ENCODE measurements around the gene DOK7. TPM values are rescaled to one million over a fixed set of nuclear protein-coding genes. Genes with fewer than 3 reads are reported as not detected.

DOK7 gene
- total and polyA plus RNA-seq, 4 experiments from 2014 or later = 0.10 TPM; not detected in 3

- Histone ChIP-seq H3K4me1 (ENCODE audit: insufficient read depth, low read length) (no peaks in the 10 kb centered on the region), H3K36me3 (ENCODE audit: insufficient read depth, low read length) (peaks cover 69% of the 10 kb centered on the region), H3K27me3 (ENCODE audit: insufficient read depth, low read length) (no peaks in the 10 kb centered on the region), H3K27ac (ENCODE audit: low read depth, low read length) (no peak overlapping the region), H3K9me3 (ENCODE audit: control insufficient read depth in 1 of 2, low read length in 2 of 2) (no peaks in the 10 kb centered on the region), H3K4me3 (ENCODE audit: low read length in 2 of 2) (no peak overlapping the region)
- POLR2A ChIA-PET (ENCODE audit: partially characterized antibody) = no interaction called here
- CTCF ChIA-PET (ENCODE audit: partially characterized antibody) = interaction anchor here (1.2 kb wide), 1 partner anchor 40 kb away, joined by 3 read pairs; no protein-coding TSS in a partner anchor
- peaks cover 30 to 61% of the 10 kb centered on the region in 2 donors for H3K36me3 Mint-ChIP-seq
- H3K4me1 Mint-ChIP-seq = peaks cover 0 to 3% (median 0%) of the 10 kb centered on the region in 4 donors
- H3K4me3 Mint-ChIP-seq = no peak overlapping the region
- H3K27ac Mint-ChIP-seq = no peak overlapping the region
- peaks cover 0 to 3% (median 0%) of the 10 kb centered on the region in 8 donors for H3K9me3 Mint-ChIP-seq
- DNase-seq = peak in 1 of 5 donors; percentile 29
- intact Hi-C loops (cut with micrococcal nuclease) = no loop called here
- H3K27me3 Mint-ChIP-seq = no peaks in the 10 kb centered on the region
Measured at GRCh38 chr4:3520796-3521600, 57.9 kb downstream of the DOK7 start.

- peak in 1 of 5 donors; percentile 20 for DNase-seq
- peaks cover 61% of the 10 kb centered on the region for H3K36me3 ChIP-seq (ENCODE audit: insufficient read depth, low read length)
- Mint-ChIP-seq H3K36me3 (peaks cover 30 to 58% of the 10 kb centered on the region in 2 donors), H3K4me3 (no peak overlapping the region), H3K27ac (no peak overlapping the region), H3K9me3 (peaks cover 0 to 3% (median 0%) of the 10 kb centered on the region in 8 donors), H3K27me3 (no peaks in the 10 kb centered on the region), H3K4me1 (peaks cover 2 to 4% (median 4%) of the 10 kb centered on the region in 4 donors)
- H3K4me1 ChIP-seq (ENCODE audit: insufficient read depth, low read length) = no peaks in the 10 kb centered on the region
- intact Hi-C loops (cut with micrococcal nuclease) = no loop called here
- H3K4me3 ChIP-seq (ENCODE audit: low read length in 2 of 2) = no peak overlapping the region
- no peaks in the 10 kb centered on the region for H3K9me3 ChIP-seq (ENCODE audit: control insufficient read depth in 1 of 2, low read length in 2 of 2)
- H3K27ac ChIP-seq (ENCODE audit: low read depth, low read length) = no peak overlapping the region
- ChIA-PET CTCF (ENCODE audit: partially characterized antibody) (interaction anchor here (1.2 kb wide), 1 partner anchor 41 kb away, joined by 3 read pairs; no protein-coding TSS in a partner anchor), POLR2A (ENCODE audit: partially characterized antibody) (no interaction called here)
- H3K27me3 ChIP-seq (ENCODE audit: insufficient read depth, low read length) = no peaks in the 10 kb centered on the region
Measured at GRCh38 chr4:3521621-3522325, 58.7 kb downstream of the DOK7 start.

- H3K4me3 Mint-ChIP-seq = no peak overlapping the region
- Histone ChIP-seq H3K27me3 (ENCODE audit: insufficient read depth, low read length) (no peaks in the 10 kb centered on the region), H3K9me3 (ENCODE audit: control insufficient read depth in 1 of 2, low read length in 2 of 2) (no peaks in the 10 kb centered on the region), H3K4me1 (ENCODE audit: insufficient read depth, low read length) (no peaks in the 10 kb centered on the region), H3K4me3 (ENCODE audit: low read length in 2 of 2) (no peak overlapping the region), H3K36me3 (ENCODE audit: insufficient read depth, low read length) (peaks cover 56% of the 10 kb centered on the region), H3K27ac (ENCODE audit: low read depth, low read length) (no peak overlapping the region)
- H3K27ac Mint-ChIP-seq = no peak overlapping the region
- peaks cover 28 to 57% of the 10 kb centered on the region in 2 donors for H3K36me3 Mint-ChIP-seq
- intact Hi-C loops (cut with micrococcal nuclease) = no loop called here
- DNase-seq = peak in 1 of 5 donors; percentile 13
- ChIA-PET CTCF (ENCODE audit: partially characterized antibody) (no interaction called here), POLR2A (ENCODE audit: partially characterized antibody) (no interaction called here)
- no peaks in the 10 kb centered on the region for H3K27me3 Mint-ChIP-seq
- H3K4me1 Mint-ChIP-seq = peaks cover 3 to 7% (median 5%) of the 10 kb centered on the region in 4 donors
- H3K9me3 Mint-ChIP-seq = peaks cover 0 to 3% (median 0%) of the 10 kb centered on the region in 8 donors
Measured at GRCh38 chr4:3522326-3522640, 59.2 kb downstream of the DOK7 start.

GRCh38 chr4:3522651-3523050 lies 59.5 kb downstream of the DOK7 start:
- H3K27me3 ChIP-seq (ENCODE audit: insufficient read depth, low read length) = no peaks in the 10 kb centered on the region
- Mint-ChIP-seq H3K4me3 (no peak overlapping the region), H3K36me3 (peaks cover 24 to 53% of the 10 kb centered on the region in 2 donors), H3K9me3 (peaks cover 0 to 3% (median 0%) of the 10 kb centered on the region in 8 donors), H3K27ac (no peak overlapping the region), H3K4me1 (peaks cover 3 to 9% (median 5%) of the 10 kb centered on the region in 4 donors), H3K27me3 (no peaks in the 10 kb centered on the region)
- no peak for DNase-seq
- no peak overlapping the region for H3K27ac ChIP-seq (ENCODE audit: low read depth, low read length)
- H3K4me3 ChIP-seq (ENCODE audit: low read length in 2 of 2) = no peak overlapping the region
- no peaks in the 10 kb centered on the region for H3K9me3 ChIP-seq (ENCODE audit: control insufficient read depth in 1 of 2, low read length in 2 of 2)
- intact Hi-C loops (cut with micrococcal nuclease) = no loop called here
- ChIA-PET CTCF (ENCODE audit: partially characterized antibody) (no interaction called here), POLR2A (ENCODE audit: partially characterized antibody) (no interaction called here)
- peaks cover 52% of the 10 kb centered on the region for H3K36me3 ChIP-seq (ENCODE audit: insufficient read depth, low read length)
- no peaks in the 10 kb centered on the region for H3K4me1 ChIP-seq (ENCODE audit: insufficient read depth, low read length)

- no peak for DNase-seq
- Mint-ChIP-seq H3K9me3 (peaks cover 0 to 3% (median 0%) of the 10 kb centered on the region in 8 donors), H3K4me1 (peaks cover 5 to 15% (median 7%) of the 10 kb centered on the region in 4 donors), H3K27me3 (no peaks in the 10 kb centered on the region), H3K4me3 (no peak overlapping the region), H3K36me3 (peaks cover 22 to 53% of the 10 kb centered on the region in 2 donors), H3K27ac (no peak overlapping the region)
- Histone ChIP-seq H3K4me3 (ENCODE audit: low read length in 2 of 2) (no peak overlapping the region), H3K4me1 (ENCODE audit: insufficient read depth, low read length) (peaks cover under 1% of the 10 kb centered on the region), H3K9me3 (ENCODE audit: control insufficient read depth in 1 of 2, low read length in 2 of 2) (no peaks in the 10 kb centered on the region), H3K27me3 (ENCODE audit: insufficient read depth, low read length) (no peaks in the 10 kb centered on the region), H3K36me3 (ENCODE audit: insufficient read depth, low read length) (peaks cover 53% of the 10 kb centered on the region), H3K27ac (ENCODE audit: low read depth, low read length) (no peak overlapping the region)
- ChIA-PET POLR2A (ENCODE audit: partially characterized antibody) (no interaction called here), CTCF (ENCODE audit: partially characterized antibody) (no interaction called here)
- intact Hi-C loops (cut with micrococcal nuclease) = no loop called here
Measured at GRCh38 chr4:3523146-3523627, 60.1 kb downstream of the DOK7 start.

GRCh38 chr4:3523628-3524221 lies 60.6 kb downstream of the DOK7 start:
- no peaks in the 10 kb centered on the region for H3K27me3 ChIP-seq (ENCODE audit: insufficient read depth, low read length)
- peaks cover 6% of the 10 kb centered on the region for H3K4me1 ChIP-seq (ENCODE audit: insufficient read depth, low read length)
- no peak overlapping the region for H3K4me3 Mint-ChIP-seq
- no peak overlapping the region for H3K4me3 ChIP-seq (ENCODE audit: low read length in 2 of 2)
- H3K27ac Mint-ChIP-seq = no peak overlapping the region
- intact Hi-C loops (cut with micrococcal nuclease) = no loop called here
- POLR2A ChIA-PET (ENCODE audit: partially characterized antibody) = no interaction called here
- no peaks in the 10 kb centered on the region for H3K27me3 Mint-ChIP-seq
- peaks cover 59% of the 10 kb centered on the region for H3K36me3 ChIP-seq (ENCODE audit: insufficient read depth, low read length)
- CTCF ChIA-PET (ENCODE audit: partially characterized antibody) = no interaction called here
- DNase-seq = peak in 1 of 5 donors; percentile 31
- peaks cover 0 to 3% (median 0%) of the 10 kb centered on the region in 8 donors for H3K9me3 Mint-ChIP-seq
- peaks cover 5 to 20% (median 9%) of the 10 kb centered on the region in 4 donors for H3K4me1 Mint-ChIP-seq
- no peaks in the 10 kb centered on the region for H3K9me3 ChIP-seq (ENCODE audit: control insufficient read depth in 1 of 2, low read length in 2 of 2)
- H3K36me3 Mint-ChIP-seq = peaks cover 21 to 54% of the 10 kb centered on the region in 2 donors
- no peak overlapping the region for H3K27ac ChIP-seq (ENCODE audit: low read depth, low read length)

- Mint-ChIP-seq H3K36me3 (peaks cover 21 to 50% of the 10 kb centered on the region in 2 donors), H3K27ac (no peak overlapping the region), H3K27me3 (no peaks in the 10 kb centered on the region), H3K9me3 (peaks cover 0 to 3% (median 0%) of the 10 kb centered on the region in 8 donors), H3K4me3 (no peak overlapping the region), H3K4me1 (peaks cover 5 to 26% (median 10%) of the 10 kb centered on the region in 4 donors)
- no peaks in the 10 kb centered on the region for H3K9me3 ChIP-seq (ENCODE audit: control insufficient read depth in 1 of 2, low read length in 2 of 2)
- no peak overlapping the region for H3K27ac ChIP-seq (ENCODE audit: low read depth, low read length)
- peaks cover 54% of the 10 kb centered on the region for H3K36me3 ChIP-seq (ENCODE audit: insufficient read depth, low read length)
- POLR2A ChIA-PET (ENCODE audit: partially characterized antibody) = no interaction called here
- H3K4me1 ChIP-seq (ENCODE audit: insufficient read depth, low read length) = peaks cover 6% of the 10 kb centered on the region
- no peak for DNase-seq
- CTCF ChIA-PET (ENCODE audit: partially characterized antibody) = no interaction called here
- H3K27me3 ChIP-seq (ENCODE audit: insufficient read depth, low read length) = no peaks in the 10 kb centered on the region
- no peak overlapping the region for H3K4me3 ChIP-seq (ENCODE audit: low read length in 2 of 2)
- intact Hi-C loops (cut with micrococcal nuclease) = no loop called here
Measured at GRCh38 chr4:3524349-3524748, 61.2 kb downstream of the DOK7 start.
